Psoas muscle (tissue), 8 donors: ENCODE measurements around the gene USP46. TPM values are rescaled to one million over a fixed set of nuclear protein-coding genes. Genes with fewer than 3 reads are reported as not detected.

Experiments used
- ATAC-seq, 4 donors: fragments of 200-7000 bp; cut with Tn5 transposase; one replicate each; pipeline ENCODE4 v1.9.1; 2020; ENCODE audit warnings: moderate library complexity in 3 of 4, mild to moderate bottlenecking in 2 of 4
- DNase-seq, 2 donors: peaks; one replicate each; pipeline ENCODE4 v3.0.0-alpha.2; 2020
- H3K27ac ChIP-seq: fragments of 200-600 bp; one replicate; pipeline ENCODE4 v1.8.0; 2022
- H3K27me3 ChIP-seq, 3 donors: fragments of 200-600 bp in 1 of 3; one replicate each; pipeline versions ENCODE4 v1.6.1 to v1.8.0; 2013 to 2022; ENCODE audit warnings: low read length in 2 of 3, mild to moderate bottlenecking in 2 of 3, moderate library complexity in 1 of 3; ENCODE audit not compliant: insufficient read depth in 3 of 3
- H3K36me3 ChIP-seq, 2 donors: fragments of 200-600 bp in 1 of 2; one replicate each; pipeline versions ENCODE4 v1.6.1 to v1.8.0; 2013 to 2022; ENCODE audit warnings: low read depth in 1 of 2, mild to moderate bottlenecking in 1 of 2, moderate library complexity in 1 of 2; ENCODE audit not compliant: insufficient read depth in 1 of 2
- H3K4me1 ChIP-seq: fragments of 200-600 bp; one replicate; pipeline ENCODE4 v1.8.0; 2022
- H3K4me3 ChIP-seq: fragments of 200-600 bp; one replicate; pipeline ENCODE4 v1.8.0; 2022; ENCODE audit warnings: mild to moderate bottlenecking
- H3K9me3 ChIP-seq: fragments of 200-600 bp; one replicate; pipeline ENCODE4 v1.8.0; 2022
- CTCF ChIP-seq: fragments of 200-600 bp; IDR thresholded peaks from one replicate; pipeline ENCODE4 v1.8.0; 2022; ENCODE audit warnings: antibody characterized with exemption
- WGBS, 3 donors: extraction: QIAGEN DNeasy Blood & Tissue Kit; methylation state at CpG; one replicate each; pipeline versions ENCODE4 v1.1.6 to v1.1.7; 2013; 5-methylcytosine and 5-hydroxymethylcytosine counted together
- intact Hi-C, 2 donors: fragments of 100-400 bp; cut with DNase I; formaldehyde crosslinking; loops; one replicate each; pipeline versions ENCODE4 v1.11.0 to v1.14.2; 2022
- polyA plus RNA-seq, 3 donors: library from polyadenylated mRNA; stranded (reverse); fragments of 200-250 nt; gene quantifications; one replicate each; pipeline ENCODE4 v1.2.3, GENCODE V29; 2013
- total RNA-seq, 4 donors: library from RNA; stranded (reverse); fragmentation: NEBNext Ultra II Directional in 2 of 4; extraction: Animal tissue kit (Norgen Biotek cat#: 25700) in 2 of 4; gene quantifications; one replicate each; pipeline versions ENCODE4 v1.2.1 to v1.2.4, GENCODE V29; 2021 to 2023
- donor health status: healthy with polysubstance abuse.
- donor health status: DM: no; HTN: no; CAD: no; lungs with moderate emphysema.
- donor health status: Bipolar disorder and iron deficiency.
- donor health status: healthy.
- donor health status: DM: yes; HTN: yes; CAD: no.
- donor health status: DM: no; HTN: no; CAD: no.
- donor health status: DM: no; HTN: no; CAD: no.
- donor health status: DM: yes; HTN: yes; CAD: no.

Gene USP46
- total and polyA plus RNA-seq, 7 donors, result 3.0 to 28.2 (median 13.0) TPM

GRCh38 chr4:52555356-52555716, 103.8 kb downstream of the USP46 start:
- ATAC-seq (no peak), DNase-seq (no peak)
- intact Hi-C loops, result no loop called here
- no peaks in the 10 kb centered on the region for H3K27me3 ChIP-seq
- WGBS, 3 donors, result 76 to 77% (median 77%) methylated on average over 7 of the region's 7 CpGs
- peaks cover 10% of the 10 kb centered on the region for H3K4me1 ChIP-seq
- H3K9me3 ChIP-seq, result no peaks in the 10 kb centered on the region
- no peak overlapping the region for H3K4me3 ChIP-seq
- H3K27ac ChIP-seq, result no peak overlapping the region
- TF ChIP-seq CTCF, result no peak
- no peaks in the 10 kb centered on the region for H3K36me3 ChIP-seq

GRCh38 chr4:52554612-52555355, 104.3 kb downstream of the USP46 start:
- Histone ChIP-seq H3K9me3 (no peaks in the 10 kb centered on the region), H3K36me3 (no peaks in the 10 kb centered on the region), H3K4me3 (no peak overlapping the region), H3K4me1 (peaks cover 10% of the 10 kb centered on the region), H3K27me3 (no peaks in the 10 kb centered on the region), H3K27ac (no peak overlapping the region)
- DNase-seq (no peak), ATAC-seq (no peak)
- WGBS, 3 donors, result 44 to 50% (median 46%) methylated on average over 5 of the region's 5 CpGs
- no peak for TF ChIP-seq CTCF
- intact Hi-C loops, result no loop called here

GRCh38 chr4:52552778-52553177, 106.3 kb downstream of the USP46 start:
- WGBS, 3 donors, result 74 to 80% (median 80%) methylated on average over 5 of the region's 5 CpGs
- H3K4me1 ChIP-seq, result peaks cover 10% of the 10 kb centered on the region
- H3K4me3 ChIP-seq, result no peak overlapping the region
- ATAC-seq (no peak), DNase-seq (no peak)
- H3K36me3 ChIP-seq, result no peaks in the 10 kb centered on the region
- H3K27me3 ChIP-seq, result no peaks in the 10 kb centered on the region
- TF ChIP-seq CTCF, result no peak
- H3K27ac ChIP-seq, result no peak overlapping the region
- intact Hi-C loops, result no loop called here
- H3K9me3 ChIP-seq, result no peaks in the 10 kb centered on the region

GRCh38 chr4:52551487-52551886, 107.6 kb downstream of the USP46 start:
- DNase-seq (no peak), ATAC-seq (peak in 2 of 4 donors; percentile 32 to 42)
- H3K9me3 ChIP-seq, result no peaks in the 10 kb centered on the region
- 21 to 38% (median 35%) methylated on average over 1 of the region's 1 CpG for whole genome bisulfite sequencing, 3 donors
- intact Hi-C loops, result no loop called here
- no peaks in the 10 kb centered on the region for H3K27me3 ChIP-seq
- H3K36me3 ChIP-seq, result no peaks in the 10 kb centered on the region
- TF ChIP-seq CTCF, result no peak
- no peak overlapping the region for H3K4me3 ChIP-seq
- H3K27ac ChIP-seq, result no peak overlapping the region
- peaks cover 10% of the 10 kb centered on the region for H3K4me1 ChIP-seq

- 70 to 78% (median 75%) methylated on average over 3 of the region's 3 CpGs for WGBS, 3 donors
- Histone ChIP-seq H3K4me3 (no peak overlapping the region), H3K9me3 (no peaks in the 10 kb centered on the region), H3K36me3 (no peaks in the 10 kb centered on the region), H3K27me3 (no peaks in the 10 kb centered on the region), H3K27ac (no peak overlapping the region), H3K4me1 (peaks cover 10% of the 10 kb centered on the region)
- no peak for DNase-seq
- no peak for ATAC-seq
- no peak for TF ChIP-seq CTCF
- intact Hi-C loops, result no loop called here
Measured at GRCh38 chr4:52550186-52550585, 108.9 kb downstream of the USP46 start.
